Measurements from ENCODE around the gene RFXAP.

- TF ChIP-seq RCOR1 (IDR thresholded peaks at IDR 0.05; ENCODE audit: low read length) (no peak), YY1 (IDR thresholded peaks at IDR 0.05; ENCODE audit: low read depth) (no peak), CTCF (IDR thresholded peaks at IDR 0.05) (no peak), RAD21 (IDR thresholded peaks at IDR 0.05; ENCODE audit: low read length) (no peak), PBX3 (IDR thresholded peaks at IDR 0.05) (no peak), TAF1 (IDR thresholded peaks at IDR 0.05; ENCODE audit: borderline replicate concordance, low read depth, low read length) (no peak), RXRA (IDR thresholded peaks at IDR 0.05; ENCODE audit: borderline replicate concordance, low read depth) (no peak), EZH2phosphoT487 (IDR thresholded peaks at IDR 0.05; ENCODE audit: borderline replicate concordance, low read depth) (no peak), REST (IDR thresholded peaks at IDR 0.05; ENCODE audit: low read depth, low read length) (no peak), ZBTB33 (IDR thresholded peaks at IDR 0.05; ENCODE audit: borderline replicate concordance, low read depth) (no peak)
Measured at GRCh38 chr13:36862002-36862685, 43.1 kb downstream of the RFXAP start.
